Measurements from ENCODE around the gene APOA5.
"Not testable (repeated sequence)": the region's sequence is repeated elsewhere in the genome, so short reads cannot be mapped to it uniquely, and the experiment has no call there.

APOA5 gene

DNA sequence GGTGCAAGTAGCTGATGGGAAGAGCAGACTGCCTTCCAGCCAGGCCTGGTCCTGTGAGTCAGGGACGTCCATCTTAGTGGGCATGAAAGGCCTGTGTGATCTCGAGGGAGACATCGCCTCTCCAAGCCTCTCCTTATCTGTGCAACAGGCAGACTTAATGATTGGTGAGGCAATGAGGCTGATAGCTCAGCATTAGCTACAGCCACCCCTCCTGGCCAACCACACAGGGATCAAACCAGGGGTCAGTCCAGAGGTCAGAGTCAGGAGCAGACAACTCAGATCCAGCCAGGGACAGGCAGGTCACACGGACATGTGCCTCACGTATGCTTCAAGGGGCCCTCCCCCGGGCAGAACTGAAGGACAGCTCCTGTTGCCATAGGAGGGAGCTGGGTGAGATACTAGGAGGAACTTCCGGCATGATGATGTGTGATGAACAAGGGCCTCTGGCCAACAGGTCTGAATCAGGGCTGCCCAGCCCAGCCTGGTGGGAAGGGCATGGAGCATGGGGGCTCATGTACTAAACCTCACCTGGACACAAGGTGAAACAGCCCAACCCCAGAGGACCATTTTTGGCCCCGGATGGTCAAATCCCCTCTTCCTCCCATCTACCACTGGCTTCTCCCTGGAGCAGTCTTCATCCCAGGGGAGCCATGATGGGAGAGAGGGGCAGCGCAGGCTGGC is 35.2 kb upstream of the APOA5 start:
- DNase-seq = no peak

DNA sequence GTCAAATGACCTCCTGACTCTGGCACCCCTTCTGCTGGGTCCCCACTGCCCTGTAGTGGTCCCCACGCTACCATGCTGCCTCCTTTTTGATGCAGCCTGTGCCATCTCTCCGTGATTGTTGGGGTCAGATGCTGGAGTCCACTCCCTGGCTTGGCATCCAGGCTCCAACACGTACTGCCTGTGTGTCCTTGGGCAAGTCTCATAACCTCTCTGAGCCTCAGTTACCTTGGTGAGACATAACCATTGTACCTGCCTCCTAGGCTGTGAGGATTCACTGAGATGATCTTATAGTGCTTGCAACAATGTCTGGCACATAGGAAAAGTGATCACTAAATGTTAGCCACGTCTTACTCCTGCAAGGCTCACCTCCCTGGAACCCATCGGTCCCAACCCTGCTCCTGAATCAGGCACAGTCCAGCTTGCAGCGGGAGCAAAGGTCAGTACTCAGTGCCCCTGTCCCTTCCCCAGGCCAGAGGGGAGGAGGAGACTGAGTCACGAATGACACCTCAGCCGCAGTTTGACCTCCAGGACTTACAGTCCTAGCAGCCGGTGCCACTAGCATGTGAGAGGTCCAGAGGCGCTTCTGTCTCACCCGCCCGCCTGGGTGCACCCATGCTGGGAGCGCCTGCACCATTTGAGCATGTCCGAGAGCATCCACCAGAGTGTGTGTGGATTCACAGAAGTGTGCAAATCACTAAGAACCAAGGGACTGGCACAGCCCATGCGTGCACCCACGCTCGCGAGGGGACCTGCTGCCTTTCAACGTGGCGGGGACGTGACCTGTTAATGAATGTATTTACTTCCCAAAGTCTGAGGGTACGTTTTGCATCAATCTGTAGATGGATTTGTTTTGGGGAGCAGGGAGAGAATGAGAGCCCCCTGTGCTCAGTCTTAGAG is 34.4 kb upstream of the APOA5 start:
- no peak for DNase-seq

DNA sequence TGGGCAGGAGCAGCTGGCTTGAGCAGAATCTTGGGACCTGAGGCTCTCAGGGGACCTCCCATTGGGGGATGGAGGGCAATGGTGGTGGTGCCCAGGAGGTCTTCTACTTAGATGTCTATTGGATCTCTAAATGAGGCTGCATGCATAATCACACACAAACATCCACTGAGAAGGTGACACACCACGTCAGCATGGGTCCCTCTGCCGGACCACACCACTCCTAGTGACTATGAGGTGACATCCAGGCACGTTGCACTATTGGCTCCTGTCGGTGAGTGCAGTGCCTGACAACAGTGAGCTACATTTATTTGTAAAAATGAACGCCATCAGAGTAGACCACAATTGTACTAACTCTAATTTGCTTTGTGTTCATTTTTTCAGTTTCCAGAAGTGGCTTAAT is 33.8 kb upstream of the APOA5 start:
- DNase-seq = no peak

DNA sequence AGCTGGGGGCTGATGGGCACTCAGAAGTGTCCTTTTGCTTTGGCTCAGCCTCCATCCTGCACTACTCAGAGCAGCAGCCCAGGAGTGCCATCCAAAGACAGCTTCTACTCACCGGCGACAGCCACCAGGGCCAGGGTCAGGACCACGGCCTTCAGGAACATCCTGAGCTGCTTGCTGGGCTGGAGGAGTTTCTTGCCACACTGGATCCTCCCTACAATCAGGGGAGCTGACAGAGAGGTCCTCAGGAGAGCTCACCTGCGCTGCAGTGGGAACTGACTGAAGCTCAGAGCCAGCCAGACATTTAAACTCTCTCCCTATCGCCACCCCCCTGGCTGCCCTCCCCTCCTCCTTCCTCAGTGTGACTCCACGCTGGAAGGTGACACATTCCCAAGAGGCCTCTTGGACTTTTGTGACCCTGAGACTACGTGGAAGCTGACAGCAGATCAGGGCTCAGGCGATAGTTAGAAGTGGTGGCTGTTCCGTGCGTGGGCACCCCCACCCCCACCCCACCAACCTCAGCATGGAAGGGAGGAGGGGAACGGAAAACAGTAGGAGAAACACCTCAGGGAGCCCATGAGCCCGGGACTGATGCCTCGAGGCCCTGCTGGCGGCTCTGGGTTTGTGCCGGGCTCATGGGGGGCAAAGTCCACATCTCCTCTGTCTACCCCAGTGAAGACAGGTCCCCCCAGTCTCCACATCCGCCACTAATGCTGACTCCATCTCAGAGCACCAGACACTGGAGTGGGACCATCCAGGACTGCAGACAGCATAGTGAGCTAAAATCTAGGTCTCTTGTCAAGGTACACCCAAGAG is 31.6 kb upstream of the APOA5 start, which contains the start of gene APOA4:
Gene APOA4, minus strand, starts transcription at position 274 of the 813 bp plus-strand sequence. Its CDS starts 113 bp downstream, at position 161.
- DNase-seq = no peak

DNA sequence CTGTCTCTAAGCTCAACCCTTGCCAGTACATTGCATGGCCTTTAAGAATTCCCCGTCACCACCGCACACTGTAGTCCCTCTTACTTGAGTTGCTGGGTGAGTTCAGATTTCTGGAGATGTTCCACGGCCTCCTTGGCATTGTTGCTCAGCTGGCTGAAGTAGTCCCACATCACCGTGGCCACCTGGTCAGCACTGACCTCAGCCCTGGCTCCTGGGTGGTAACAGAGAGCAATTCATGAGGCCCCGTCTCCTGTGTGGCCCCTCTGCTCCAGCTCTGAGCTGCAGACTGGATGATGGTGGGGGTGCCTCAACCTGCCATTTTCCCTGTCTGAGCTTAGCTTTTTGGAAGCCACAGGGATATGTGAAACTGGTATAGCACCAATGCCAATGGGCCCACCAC is 30.9 kb upstream of the APOA5 start:
- no peak for DNase-seq

DNA sequence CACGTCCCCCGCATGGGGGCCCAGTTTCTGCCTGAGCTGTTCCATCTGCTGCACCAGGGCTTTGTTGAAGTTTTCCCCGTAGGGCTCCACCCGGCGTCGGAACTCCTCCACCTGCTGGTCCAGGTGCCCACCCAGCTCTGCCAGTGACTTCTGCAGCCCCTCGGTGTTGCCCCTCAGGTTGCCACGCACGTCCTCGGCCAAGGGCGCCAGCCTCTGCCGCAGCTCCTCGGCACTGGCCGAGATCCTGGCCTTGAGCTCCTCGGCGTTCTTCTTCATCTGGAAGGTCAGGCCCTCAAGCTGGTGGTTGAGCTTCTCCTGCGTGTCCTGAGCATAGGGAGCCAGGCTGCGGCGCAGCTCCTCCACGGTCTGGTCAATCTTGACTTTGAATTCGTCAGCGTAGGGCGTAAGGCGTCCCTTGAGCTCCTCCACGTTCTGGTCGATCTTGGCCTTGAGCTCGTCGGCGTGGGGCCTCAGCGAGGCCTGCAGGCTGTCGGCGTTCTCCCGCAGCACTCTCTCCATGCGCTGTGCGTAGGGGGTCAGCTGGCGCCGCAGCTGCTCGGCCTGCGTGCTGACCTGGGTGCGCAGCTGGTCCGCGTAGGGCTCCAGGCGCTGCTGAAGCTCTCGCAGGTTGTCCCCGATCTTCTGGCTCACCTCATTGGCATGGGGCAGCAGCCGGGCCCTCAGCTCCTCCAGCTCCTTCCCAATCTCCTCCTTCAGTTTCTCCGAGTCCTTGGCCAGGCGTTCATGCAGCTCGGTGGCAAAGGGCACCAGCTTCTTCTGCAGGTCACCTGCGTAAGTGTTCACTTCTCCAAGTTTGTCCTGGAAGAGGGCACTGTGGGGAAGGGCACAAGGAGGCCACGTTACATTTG is 29.6 kb upstream of the APOA5 start:
- DNase-seq = no peak

DNA sequence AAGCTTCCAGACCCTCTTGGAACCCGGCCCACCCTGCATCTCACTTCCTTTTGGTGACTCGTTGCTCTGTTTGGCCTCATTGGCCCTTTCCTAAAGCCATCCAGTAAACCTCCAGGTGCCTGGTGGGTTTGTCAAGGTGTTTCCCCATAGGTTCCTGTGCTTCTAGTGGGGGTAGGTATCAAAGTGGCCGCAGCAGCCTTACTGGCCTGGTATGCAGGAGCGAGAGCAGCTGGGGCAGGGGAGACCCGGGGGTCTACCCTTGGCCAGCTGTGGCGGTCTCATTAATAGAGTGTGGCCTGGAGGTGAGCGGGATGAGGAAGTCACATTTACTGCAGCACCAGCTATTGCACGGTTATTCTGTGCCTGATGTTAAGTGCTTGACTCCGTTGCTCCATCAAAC is 27.4 kb upstream of the APOA5 start:
- no peak for DNase-seq

DNA sequence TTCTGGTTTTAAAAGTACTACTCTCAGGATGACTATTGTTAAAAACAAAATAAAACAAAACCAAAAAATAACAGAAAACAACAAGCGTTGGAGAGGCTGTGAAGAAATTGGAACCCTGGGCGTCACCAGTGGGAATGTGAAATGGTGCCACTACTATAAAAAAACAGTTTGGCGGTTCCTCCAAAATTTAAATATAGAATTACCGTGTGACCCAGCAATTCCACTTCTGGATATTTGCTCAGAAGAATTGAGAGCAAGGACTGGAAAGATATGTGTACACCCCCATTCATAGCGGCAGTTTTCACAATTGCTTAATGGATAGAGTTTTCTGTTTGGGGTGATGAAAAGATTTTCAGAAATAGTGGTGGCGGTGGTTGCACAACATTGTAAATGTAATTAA is 22.8 kb upstream of the APOA5 start:
- DNase-seq = no peak

DNA sequence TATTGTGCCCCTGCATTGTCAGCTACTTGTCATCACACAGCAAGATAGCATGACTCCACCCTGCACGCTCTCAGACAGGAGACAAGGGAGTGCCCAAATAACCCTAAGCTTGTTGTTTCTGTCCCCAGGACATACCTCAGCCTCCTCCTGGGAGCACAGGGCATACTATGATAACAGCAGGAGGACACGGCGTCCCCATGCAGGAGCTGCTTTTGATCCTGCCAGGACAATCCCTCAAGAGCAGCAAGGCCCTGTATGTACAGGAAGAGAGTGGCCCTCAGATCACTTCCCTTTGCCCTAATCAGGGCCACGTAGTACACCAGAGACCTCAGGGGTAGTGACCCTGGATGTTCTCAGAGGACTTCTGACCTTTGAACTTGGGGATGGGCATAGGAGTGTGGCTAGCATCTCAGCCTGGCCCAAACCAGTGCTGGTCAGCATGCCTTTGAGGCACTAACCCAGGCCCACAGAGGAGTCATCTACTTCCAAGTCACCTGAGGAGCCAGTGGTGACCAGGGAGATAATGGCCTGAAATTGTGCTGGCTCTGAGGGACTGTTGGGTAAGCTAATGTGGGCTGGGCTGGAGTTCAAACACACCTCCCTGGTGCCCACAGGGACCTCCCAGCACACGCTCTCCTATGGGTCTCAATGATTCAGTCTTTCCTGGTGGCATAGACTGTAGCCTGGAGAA is 22.2 kb upstream of the APOA5 start:
- no peak for DNase-seq

DNA sequence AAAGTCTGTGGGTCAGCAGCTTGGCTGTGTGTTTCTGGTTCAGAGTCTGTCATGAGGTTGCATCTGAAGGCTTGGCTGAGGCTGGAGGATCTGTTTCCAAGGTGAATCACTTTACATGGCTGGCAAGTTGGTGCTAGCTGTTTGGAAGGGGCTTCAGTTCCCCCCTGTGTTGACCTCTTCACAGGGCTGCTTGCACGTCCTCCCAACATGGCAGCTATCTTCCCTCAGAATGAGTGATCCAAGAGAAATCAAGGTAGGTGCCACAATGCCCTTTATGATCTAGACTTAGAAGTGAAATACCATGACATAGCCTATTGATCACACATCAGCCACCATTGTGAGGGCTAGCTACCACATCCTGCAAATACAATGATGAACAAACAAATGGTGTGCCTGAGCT is 21.5 kb upstream of the APOA5 start:
- no peak for DNase-seq

DNA sequence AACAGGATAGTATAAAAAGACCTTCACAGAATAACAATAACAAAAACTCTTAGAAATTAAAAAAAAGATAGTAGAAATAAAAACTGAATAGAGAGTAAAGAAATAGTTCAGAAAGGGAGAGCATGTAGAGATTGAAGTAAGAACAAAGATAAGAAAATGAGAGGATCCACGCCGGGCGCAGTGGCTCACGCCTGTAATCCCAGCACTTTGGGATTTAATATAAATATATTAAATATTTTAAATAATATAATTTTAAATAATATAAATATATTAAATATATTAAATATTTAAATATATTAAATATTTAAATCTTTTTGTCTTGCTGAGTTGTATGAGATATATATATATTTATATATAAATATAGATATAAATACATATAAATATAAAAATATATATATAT is 20.4 kb upstream of the APOA5 start:
- no peak for DNase-seq

DNA sequence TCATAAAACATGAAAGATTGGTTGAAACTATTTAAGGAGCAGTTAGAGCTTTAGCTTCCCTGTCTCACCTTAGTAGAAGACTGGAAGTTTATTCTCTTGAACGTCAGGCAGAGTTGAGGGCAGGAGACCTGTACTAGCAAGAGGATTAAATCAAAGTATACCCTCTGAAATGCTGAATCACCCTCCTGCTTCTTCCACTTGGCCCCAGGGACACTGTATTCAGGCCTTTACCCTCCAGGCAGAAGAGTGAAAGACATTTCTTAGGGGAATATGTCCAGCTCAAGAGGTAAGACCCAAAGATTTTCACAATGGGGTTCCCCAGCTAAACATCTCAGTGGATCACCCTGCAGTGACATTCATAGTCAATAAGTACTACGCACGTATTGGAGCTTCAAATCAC is 19.5 kb upstream of the APOA5 start:
- DNase-seq = no peak

DNA sequence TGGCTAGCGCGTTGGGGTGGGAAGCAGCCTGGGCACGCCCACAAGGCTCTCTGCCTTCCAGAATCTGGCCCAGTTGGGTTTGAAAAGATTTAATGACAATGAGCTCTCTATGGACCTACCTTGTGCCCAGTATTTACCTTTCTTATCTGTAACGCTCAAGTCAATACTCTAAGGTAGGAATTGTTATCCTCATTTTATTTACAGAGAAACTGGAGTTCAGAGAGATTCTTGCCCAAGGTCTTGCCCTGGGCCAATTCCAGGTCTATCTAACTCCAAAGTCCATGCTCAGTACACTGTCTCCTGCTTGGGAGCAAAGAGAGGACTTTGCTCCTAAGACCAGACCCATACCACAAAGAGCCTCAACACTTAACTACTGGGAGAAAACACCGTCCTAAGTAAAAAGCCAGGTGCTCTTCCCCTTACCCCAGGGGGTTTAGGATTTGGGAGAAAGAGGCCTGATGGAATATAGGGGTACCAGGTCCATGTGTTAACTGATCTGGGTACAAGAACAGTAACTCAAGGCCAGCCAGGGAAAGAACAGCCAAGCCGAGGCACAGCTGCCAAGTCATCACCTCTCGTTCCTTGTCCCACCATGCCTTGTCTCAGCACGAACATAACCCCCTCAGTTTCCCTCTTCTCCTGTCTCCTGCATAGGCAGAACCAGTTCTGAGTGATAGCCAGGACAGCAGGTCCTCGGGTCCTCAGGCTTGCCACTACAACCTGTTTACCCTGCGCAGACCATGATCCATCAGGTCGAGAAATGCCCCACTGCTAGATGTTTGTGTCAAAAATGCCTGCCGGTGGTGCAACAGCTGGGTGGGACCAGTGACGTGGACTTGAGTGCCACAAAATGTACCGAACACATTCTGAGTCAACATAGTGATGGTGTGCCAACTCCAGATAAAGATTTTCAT is 16.8 kb upstream of the APOA5 start:
- no peak for DNase-seq

DNA sequence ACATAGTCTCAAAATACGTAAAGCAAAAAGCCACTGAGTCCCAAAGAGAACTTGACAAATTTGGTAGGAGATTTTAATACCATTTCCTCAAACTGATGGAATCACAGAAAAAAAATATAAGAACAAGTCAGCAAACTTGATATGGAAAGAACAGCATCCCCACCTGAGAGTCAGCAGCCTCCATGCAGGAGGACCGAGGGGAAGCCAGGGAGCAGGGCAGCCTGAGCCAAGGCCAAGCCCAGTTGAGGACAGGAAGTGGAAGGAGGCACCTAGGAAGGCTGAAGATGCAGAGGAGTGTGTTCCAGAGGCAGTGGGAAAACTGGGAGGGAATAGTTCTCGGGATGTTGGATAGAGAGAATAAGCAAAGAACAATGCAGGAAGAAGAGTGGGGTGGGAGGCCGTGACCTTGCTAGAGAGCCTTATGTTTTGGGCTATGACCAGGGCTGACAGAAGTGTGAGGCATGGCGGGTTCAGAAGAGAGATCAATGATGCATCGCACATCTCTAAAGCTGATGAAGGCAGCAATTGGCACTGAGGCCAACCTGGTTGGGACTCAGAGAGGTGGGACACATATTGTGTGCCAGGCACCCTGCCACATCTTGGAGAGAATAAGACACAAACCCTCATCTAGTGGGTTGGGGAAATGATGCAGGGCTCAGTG is 16.1 kb upstream of the APOA5 start:
- no peak for DNase-seq

DNA sequence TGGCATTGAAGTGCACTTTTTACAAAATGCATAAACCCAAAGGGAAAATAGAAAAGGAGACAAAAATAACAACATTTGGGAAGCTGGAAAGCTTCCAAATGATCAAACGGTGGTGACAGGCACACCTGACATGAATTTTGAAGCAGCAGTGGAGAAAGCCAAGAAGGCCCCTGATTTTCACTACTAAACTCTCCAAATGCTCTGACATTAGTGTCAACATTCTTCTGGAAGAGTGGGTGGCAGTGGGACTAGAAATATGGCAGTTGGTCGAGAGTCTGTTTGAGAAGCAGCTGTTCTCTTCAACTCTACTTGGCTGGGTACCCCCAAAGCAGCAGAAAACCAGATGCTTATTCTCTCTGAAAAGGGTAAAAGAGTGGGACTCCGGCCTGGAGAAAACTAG is 12.3 kb upstream of the APOA5 start:
- no peak for DNase-seq

DNA sequence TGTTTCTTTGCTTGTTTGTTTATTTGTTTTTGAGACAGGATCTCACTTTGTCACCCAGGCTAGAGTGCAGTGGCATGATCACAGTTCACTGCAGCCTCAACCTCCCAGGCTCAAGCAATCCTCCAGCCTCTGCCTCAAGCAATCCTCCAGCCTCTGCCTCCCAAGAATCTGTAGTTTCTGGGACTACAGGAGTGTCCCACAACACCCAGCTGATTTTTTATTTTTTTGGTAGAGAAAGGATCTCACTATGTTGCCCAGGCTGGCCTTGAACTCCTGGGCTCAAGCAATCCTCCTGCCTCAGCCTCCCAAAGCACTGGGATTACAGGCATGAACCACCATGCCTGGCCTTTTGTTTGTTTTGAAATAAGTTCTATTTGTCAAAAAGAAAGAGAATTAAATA is 10.0 kb upstream of the APOA5 start:
- not testable (repeated sequence) for DNase-seq

DNA sequence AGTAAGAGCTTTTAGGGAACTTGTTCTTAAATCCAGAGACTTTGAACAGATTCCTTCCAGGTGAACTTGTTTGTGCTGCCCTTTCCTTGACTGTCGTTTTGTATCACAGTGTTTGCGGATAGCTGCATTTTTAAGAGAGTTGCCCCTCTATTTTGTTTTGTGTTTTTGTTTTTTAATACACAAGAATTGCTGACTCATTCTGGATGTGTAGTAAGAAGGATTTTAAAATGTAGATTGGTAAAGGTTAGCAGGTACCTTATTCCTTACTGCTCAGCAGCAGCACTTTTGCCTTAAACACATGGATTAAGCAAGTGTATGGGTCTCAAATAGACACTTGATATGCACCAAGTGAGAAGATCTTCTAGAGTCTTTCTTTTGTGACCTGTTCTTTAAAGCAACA is 8.9 kb upstream of the APOA5 start:
- DNase-seq = no peak

DNA sequence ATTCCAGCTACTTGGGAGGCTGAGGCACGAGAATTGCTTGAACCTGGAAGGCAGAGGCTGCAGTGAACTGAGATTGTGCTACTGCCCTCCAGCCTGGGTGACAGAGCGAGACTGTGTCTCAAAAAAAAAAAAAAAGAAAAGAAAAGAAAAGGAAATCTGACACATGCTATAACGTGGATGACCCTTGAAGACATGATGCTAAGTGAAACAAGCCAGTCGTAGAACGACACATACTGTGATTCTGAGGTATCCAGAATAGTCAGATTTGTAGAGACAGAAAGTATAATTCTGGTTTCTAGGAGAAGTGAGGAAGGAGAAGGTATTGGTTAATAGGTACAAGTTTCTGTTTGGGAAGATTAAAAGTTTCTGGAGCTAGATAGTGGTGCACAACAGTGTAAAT is 6.7 kb upstream of the APOA5 start:
- no peak for DNase-seq

DNA sequence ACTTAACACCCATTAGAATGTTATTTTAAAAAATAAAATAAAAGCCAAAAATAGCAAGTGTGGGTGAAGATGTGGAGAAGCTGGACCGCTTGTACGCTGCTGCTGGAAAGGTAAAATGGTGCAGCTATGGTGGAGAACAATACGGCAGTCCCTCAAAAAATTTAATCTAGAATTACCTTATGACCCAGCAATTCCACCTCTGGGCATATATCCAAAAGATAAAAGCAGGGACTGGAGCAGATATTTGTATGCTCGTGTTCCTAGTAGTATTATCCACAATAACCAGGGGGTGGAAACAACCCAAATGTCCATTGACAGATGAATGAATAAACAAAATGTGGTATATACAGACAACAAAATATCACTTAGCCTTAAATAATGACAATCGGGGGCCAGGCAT is 6.1 kb upstream of the APOA5 start:
- DNase-seq = no peak

DNA sequence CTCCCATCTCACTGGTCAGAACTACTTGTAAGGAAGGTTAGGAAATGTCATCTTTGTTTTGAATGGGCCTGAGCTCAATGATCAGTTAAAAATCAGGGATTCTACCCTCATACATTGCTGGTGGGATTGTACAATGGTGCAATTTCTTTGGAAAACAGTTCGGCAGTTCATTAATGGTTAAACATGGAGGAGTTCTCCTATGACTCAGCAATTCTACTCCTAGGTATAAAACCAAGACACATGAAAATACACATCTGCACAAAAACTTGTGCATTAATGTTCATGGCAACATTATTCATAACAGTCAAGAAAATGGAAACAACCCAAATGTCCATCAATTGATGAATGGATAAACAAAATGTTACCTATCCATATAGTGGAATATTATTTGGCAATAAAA is 4.9 kb upstream of the APOA5 start:
- DNase-seq = no peak

Measured in CD4-positive, alpha-beta T cell treated with Interleukin-4 for 1 hour (primary cell).